ENCODE results near the gene CD1C.

- no peak for TF ChIP-seq CTCF (IDR thresholded peaks at IDR 0.05)
- TF ChIP-seq POLR2A (IDR thresholded peaks at IDR 0.05), result no peak
Observed at GRCh38 chr1:158248771-158249170, 41.0 kb upstream of the CD1C start.
